CD4-positive, alpha-beta memory T cell (primary cell): ENCODE measurements around the gene CLASRP. TPM values are rescaled to one million over a fixed set of nuclear protein-coding genes. Genes with fewer than 3 reads are reported as not detected.
A peak's percentile ranks its signal among the peaks of the same experiment; 100 is the strongest.

Experiments
- CTCF ChIA-PET: fragments of 350-600 bp; sonication (Branson Sonifier 250); formaldehyde crosslinking; loops from one replicate; lab custom pipeline; 2021; ENCODE audit warnings: inconsistent platforms; ENCODE audit not compliant: partially characterized antibody; lab: Charles Lee
- POLR2A ChIA-PET: fragments of 350-600 bp; sonication (Branson Sonifier 250); formaldehyde crosslinking; loops from one replicate; lab custom pipeline; 2021; ENCODE audit not compliant: partially characterized antibody; lab: Charles Lee
- DNase-seq, 5 donors: peaks; one replicate each; pipeline versions ENCODE4 v3.0.0 to v3.0.0-alpha.2; 2020 to 2022; ENCODE audit warnings: mixed read lengths in 1 of 5
- H3K27ac ChIP-seq: one replicate; pipeline ENCODE4 v1.7.0; 2013; ENCODE audit warnings: low read depth, low read length
- H3K27me3 ChIP-seq: 2 replicates; pipeline ENCODE4 v1.7.0; 2013; ENCODE audit warnings: mild to moderate bottlenecking, low read length, moderate library complexity; ENCODE audit not compliant: insufficient read depth
- H3K36me3 ChIP-seq: 2 replicates; pipeline ENCODE4 v1.7.0; 2013; ENCODE audit warnings: mild to moderate bottlenecking, low read length, moderate library complexity; ENCODE audit not compliant: insufficient read depth
- H3K4me1 ChIP-seq: 2 replicates; pipeline ENCODE4 v1.7.0; 2013; ENCODE audit warnings: mild to moderate bottlenecking, low read length, moderate library complexity; ENCODE audit not compliant: insufficient read depth
- H3K4me3 ChIP-seq, 2 donors: one replicate each; pipeline ENCODE4 v1.7.0; 2013; ENCODE audit warnings: low read length in 2 of 2, mild to moderate bottlenecking in 1 of 2
- H3K9me3 ChIP-seq, 2 donors: one replicate each; pipeline ENCODE4 v1.7.0; 2013; ENCODE audit warnings: low read length in 2 of 2, control low read depth in 1 of 2; ENCODE audit not compliant: control insufficient read depth in 1 of 2
- H3K27ac Mint-ChIP-seq, 7 donors: one replicate each; pipeline ENCODE4 v1.8.0; 2020 to 2021; ENCODE audit warnings: mixed read lengths in 7 of 7, mild to moderate bottlenecking in 6 of 7, inconsistent platforms in 3 of 7, moderate library complexity in 3 of 7
- H3K27me3 Mint-ChIP-seq, 2 donors: one replicate each; pipeline ENCODE4 v1.8.0; 2020 to 2021; ENCODE audit warnings: mixed read lengths in 2 of 2
- H3K36me3 Mint-ChIP-seq, 2 donors: one replicate each; pipeline ENCODE4 v1.8.0; 2020 to 2021; ENCODE audit warnings: mixed read lengths in 2 of 2, inconsistent platforms in 1 of 2, mild to moderate bottlenecking in 1 of 2
- H3K4me1 Mint-ChIP-seq, 4 donors: one replicate each; pipeline ENCODE4 v1.8.0; 2020 to 2021; ENCODE audit warnings: mixed read lengths in 4 of 4, mild to moderate bottlenecking in 1 of 4
- H3K4me3 Mint-ChIP-seq, 8 donors: one replicate each; pipeline ENCODE4 v1.8.0; 2020 to 2021; ENCODE audit warnings: mixed read lengths in 8 of 8, mild to moderate bottlenecking in 7 of 8, moderate library complexity in 6 of 8, inconsistent platforms in 3 of 8
- H3K9me3 Mint-ChIP-seq, 8 donors: one replicate each; pipeline ENCODE4 v1.8.0; 2020 to 2021; ENCODE audit warnings: mixed read lengths in 8 of 8, mild to moderate bottlenecking in 5 of 8, inconsistent platforms in 3 of 8, moderate library complexity in 1 of 8
- intact Hi-C: fragments of 100-400 bp; cut with micrococcal nuclease; formaldehyde crosslinking; loops from one replicate; pipeline ENCODE4 v1.15.1; 2023
- polyA plus RNA-seq, 2 donors: library from polyadenylated mRNA; unstranded; fragments of 300-500 nt; fragmentation: Illumina TruSeq; gene quantifications; one replicate each; pipeline ENCODE4 v1.2.3, GENCODE V29; 2021
- total RNA-seq, 2 experiments: library from RNA; stranded (reverse); gene quantifications; one replicate each; pipeline ENCODE4 v1.2.3, GENCODE V29; 2021

The CLASRP gene
- total and polyA plus RNA-seq, 4 experiments from 2014 or later, result 3.8 to 163 (median 84.3) TPM

- peak overlapping the region; percentile 8 to 85 (median 64) for H3K27ac Mint-ChIP-seq
- no peaks in the 10 kb centered on the region for H3K27me3 ChIP-seq
- no peaks in the 10 kb centered on the region for H3K9me3 Mint-ChIP-seq
- ChIA-PET CTCF (interaction anchor here (1.0 to 1.8 kb wide), 2 partner anchors 16 to 86 kb away, joined by 3 to 6 read pairs; no protein-coding TSS in a partner anchor), POLR2A (interaction anchor here (1.0 to 8.4 kb wide), 3 partner anchors 16 to 103 kb away, joined by 3 to 106 read pairs (median 5); partner anchors contain the start of genes BLOC1S3 and PPP1R37)
- H3K4me3 ChIP-seq, result peak overlapping the region; percentile 17 to 60
- H3K4me1 Mint-ChIP-seq, result peaks cover 18 to 43% (median 31%) of the 10 kb centered on the region in 4 donors
- no peaks in the 10 kb centered on the region for H3K27me3 Mint-ChIP-seq
- H3K36me3 ChIP-seq, result peaks cover 2% of the 10 kb centered on the region
- DNase-seq, result peak in 4 of 5 donors; percentile 13 to 65 (median 22)
- H3K4me1 ChIP-seq, result peaks cover 44% of the 10 kb centered on the region
- peak overlapping the region; percentile 77 to 91 (median 78) for H3K4me3 Mint-ChIP-seq
- peak overlapping the region; percentile 56 for H3K27ac ChIP-seq
- H3K9me3 ChIP-seq, result no peaks in the 10 kb centered on the region
- intact Hi-C loops, result loop anchor here (1.0 to 10.0 kb wide), 3 partner anchors 16 to 121 kb away; partner anchors contain the start of genes CLPTM1 and RELB
- H3K36me3 Mint-ChIP-seq, result peaks cover 2 to 17% of the 10 kb centered on the region in 2 donors
Measured at GRCh38 chr19:45075301-45076028, 36.6 kb downstream of the CLASRP start.

GRCh38 chr19:45076029-45076850 is 37.4 kb downstream of the CLASRP start, which contains the start of gene ZNF296:
Gene ZNF296 (minus strand): TSS chr19:45076478. CDS start chr19:45076373, 105 bp downstream.
- peaks cover 51% of the 10 kb centered on the region for H3K4me1 ChIP-seq
- Mint-ChIP-seq H3K4me3 (peak within 1 kb of the TSS; percentile 77 to 91 (median 80)), H3K9me3 (no peaks in the 10 kb centered on the region), H3K36me3 (peaks cover 0 to 13% of the 10 kb centered on the region in 2 donors), H3K27me3 (no peaks in the 10 kb centered on the region), H3K27ac (peak within 1 kb of the TSS; percentile 82 to 91 (median 85)), H3K4me1 (peaks cover 19 to 49% (median 36%) of the 10 kb centered on the region in 4 donors)
- DNase-seq, result peak; percentile 69 to 79 (median 74)
- intact Hi-C loops, result loop anchor here (1.0 to 10.0 kb wide), 3 partner anchors 17 to 121 kb away; partner anchors contain the start of genes CLPTM1 and RELB
- H3K4me3 ChIP-seq, result peak within 1 kb of the TSS; percentile 24 to 60
- no peaks in the 10 kb centered on the region for H3K36me3 ChIP-seq
- H3K27me3 ChIP-seq, result no peaks in the 10 kb centered on the region
- H3K9me3 ChIP-seq, result no peaks in the 10 kb centered on the region
- ChIA-PET POLR2A (interaction anchor here (0.6 to 8.4 kb wide), 3 partner anchors 15 to 102 kb away, joined by 3 to 106 read pairs (median 6); partner anchors contain the start of genes BLOC1S3, PPP1R37 and TRAPPC6A), CTCF (interaction anchor here (1.7 kb wide), 1 partner anchor 49 kb away, joined by 5 read pairs; no protein-coding TSS in a partner anchor)
- H3K27ac ChIP-seq, result peak within 1 kb of the TSS; percentile 56

GRCh38 chr19:45076851-45077730 is 38.2 kb downstream of the CLASRP start:
- H3K4me3 ChIP-seq, result peak overlapping the region in 1 of 2 donors; percentile 24
- no peaks in the 10 kb centered on the region for H3K27me3 Mint-ChIP-seq
- POLR2A ChIA-PET, result interaction anchor here (0.6 to 8.4 kb wide), 4 partner anchors 15 to 101 kb away, joined by 3 to 106 read pairs (median 4); partner anchors contain the start of genes BLOC1S3, PPP1R37 and TRAPPC6A
- peaks cover 51% of the 10 kb centered on the region for H3K4me1 ChIP-seq
- peaks cover 5 to 20% of the 10 kb centered on the region in 2 donors for H3K36me3 Mint-ChIP-seq
- H3K9me3 ChIP-seq, result no peaks in the 10 kb centered on the region
- peak overlapping the region; percentile 80 to 91 (median 83) for H3K27ac Mint-ChIP-seq
- H3K4me3 Mint-ChIP-seq, result peak overlapping the region; percentile 76 to 91 (median 78)
- H3K27me3 ChIP-seq, result no peaks in the 10 kb centered on the region
- peaks cover 7% of the 10 kb centered on the region for H3K36me3 ChIP-seq
- H3K4me1 Mint-ChIP-seq, result peaks cover 23 to 57% (median 42%) of the 10 kb centered on the region in 4 donors
- CTCF ChIA-PET, result interaction anchor here (1.7 kb wide), 1 partner anchor 48 kb away, joined by 5 read pairs; no protein-coding TSS in a partner anchor
- H3K9me3 Mint-ChIP-seq, result no peaks in the 10 kb centered on the region
- H3K27ac ChIP-seq, result peak overlapping the region; percentile 56
- intact Hi-C loops, result loop anchor here (1.0 to 10.0 kb wide), 3 partner anchors 18 to 122 kb away; partner anchors contain the start of genes CLPTM1 and RELB
- DNase-seq, result peak in 1 of 5 donors; percentile 34

- H3K4me1 Mint-ChIP-seq, result peaks cover 25 to 60% (median 44%) of the 10 kb centered on the region in 4 donors
- Histone ChIP-seq H3K4me1 (peaks cover 51% of the 10 kb centered on the region), H3K4me3 (peak overlapping the region; percentile 82 to 95)
Measured at GRCh38 chr19:45078390-45079062, 39.7 kb downstream of the CLASRP start.

GRCh38 chr19:45079063-45079910 is 40.4 kb downstream of the CLASRP start, which contains the start of gene GEMIN7:
Gene GEMIN7 (plus strand): TSS chr19:45079260. CDS start chr19:45090115, 10,855 bp downstream.
- Mint-ChIP-seq H3K27ac (peak within 1 kb of the TSS; percentile 84 to 95 (median 88)), H3K27me3 (no peaks in the 10 kb centered on the region), H3K4me3 (peak within 1 kb of the TSS; percentile 89 to 98 (median 93)), H3K4me1 (peaks cover 25 to 60% (median 44%) of the 10 kb centered on the region in 4 donors), H3K9me3 (no peaks in the 10 kb centered on the region), H3K36me3 (peaks cover 9 to 22% of the 10 kb centered on the region in 2 donors)
- Histone ChIP-seq H3K27ac (peak within 1 kb of the TSS; percentile 80), H3K4me1 (peaks cover 51% of the 10 kb centered on the region), H3K4me3 (peak within 1 kb of the TSS; percentile 82 to 95), H3K36me3 (peaks cover 12% of the 10 kb centered on the region), H3K9me3 (no peaks in the 10 kb centered on the region), H3K27me3 (no peaks in the 10 kb centered on the region)
- intact Hi-C loops, result loop anchor here (1.0 to 10.0 kb wide), 5 partner anchors 13 to 124 kb away; partner anchors contain the start of genes BLOC1S3, CLASRP, CLPTM1 and RELB
- ChIA-PET POLR2A (interaction anchor here (1.0 to 8.4 kb wide), 7 partner anchors 8 to 99 kb away, joined by 3 to 106 read pairs (median 6); partner anchors contain the start of genes BLOC1S3, CLASRP, PPP1R37 and RELB), CTCF (interaction anchor here (0.7 to 1.4 kb wide), 8 partner anchors 10 to 40 kb away, joined by 3 to 5 read pairs (median 3); partner anchors contain the start of gene PPP1R37)
- DNase-seq, result peak; percentile 66 to 77 (median 72)

More at GRCh38 chr19:45078390-45079062, 39.7 kb downstream of the CLASRP start:
- Mint-ChIP-seq H3K4me3 (peak overlapping the region; percentile 79 to 98 (median 93)), H3K36me3 (peaks cover 9 to 22% of the 10 kb centered on the region in 2 donors), H3K27me3 (no peaks in the 10 kb centered on the region), H3K9me3 (no peaks in the 10 kb centered on the region), H3K27ac (peak overlapping the region; percentile 52 to 84 (median 65))
- ChIA-PET POLR2A (interaction anchor here (1.0 to 8.4 kb wide), 8 partner anchors 9 to 100 kb away, joined by 3 to 106 read pairs (median 6); partner anchors contain the start of genes BLOC1S3, CLASRP, PPP1R37 and RELB), CTCF (interaction anchor here (0.7 to 1.4 kb wide), 5 partner anchors 11 to 39 kb away, joined by 3 to 5 read pairs (median 3); partner anchors contain the start of gene PPP1R37)
- Histone ChIP-seq H3K36me3 (peaks cover 12% of the 10 kb centered on the region), H3K27ac (peak overlapping the region; percentile 80), H3K27me3 (no peaks in the 10 kb centered on the region), H3K9me3 (no peaks in the 10 kb centered on the region)
- intact Hi-C loops, result loop anchor here (1.0 to 10.0 kb wide), 5 partner anchors 14 to 124 kb away; partner anchors contain the start of genes BLOC1S3, CLASRP, CLPTM1 and RELB
- peak in 1 of 5 donors; percentile 19 for DNase-seq
